ENCODE measurements around the gene TACC3.
"Not testable (repeated sequence)": the region's sequence is repeated elsewhere in the genome, so short reads cannot be mapped to it uniquely, and the experiment has no call there.

TACC3 gene

DNA sequence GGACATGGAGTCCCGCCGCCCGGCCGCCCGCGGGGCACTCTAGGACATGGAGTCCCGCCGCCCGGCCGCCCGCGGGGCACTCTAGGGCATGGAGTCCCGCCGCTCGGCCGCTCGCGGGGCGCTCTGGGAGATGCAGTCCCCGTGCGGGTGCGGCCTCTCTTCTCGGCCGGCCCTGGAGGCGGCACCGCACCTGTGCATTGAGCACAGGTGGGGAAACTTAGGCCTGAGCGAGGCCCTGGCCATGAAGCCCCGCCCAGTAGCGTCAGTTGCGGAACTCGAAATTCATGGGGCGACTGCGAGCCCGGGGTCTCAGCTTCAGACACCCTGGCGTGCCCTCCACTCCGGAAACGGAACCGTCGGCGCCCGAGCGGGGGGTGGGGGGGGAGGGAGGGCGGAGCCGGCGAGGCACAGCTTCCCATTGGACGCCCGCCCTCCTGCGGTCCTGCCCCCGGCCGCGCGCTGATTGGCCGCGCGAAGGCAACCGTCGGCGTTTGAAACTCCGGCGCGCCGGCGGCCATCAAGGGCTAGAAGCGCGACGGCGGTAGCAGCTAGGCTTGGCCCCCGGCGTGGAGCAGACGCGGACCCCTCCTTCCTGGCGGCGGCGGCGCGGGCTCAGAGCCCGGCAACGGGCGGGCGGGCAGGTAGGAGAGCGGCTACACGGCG lies at the start of gene TACC3, which contains the start of gene TMEM129:
TACC3 (plus strand) TSS at position 519 of the 663 bp plus-strand sequence. CDS start 1,901 bp downstream, outside the sequence.
TMEM129 (minus strand) TSS at position 321 of the 663 bp plus-strand sequence. CDS start 486 bp downstream, outside the sequence.
- DNase-seq, result peak; percentile 96

DNA sequence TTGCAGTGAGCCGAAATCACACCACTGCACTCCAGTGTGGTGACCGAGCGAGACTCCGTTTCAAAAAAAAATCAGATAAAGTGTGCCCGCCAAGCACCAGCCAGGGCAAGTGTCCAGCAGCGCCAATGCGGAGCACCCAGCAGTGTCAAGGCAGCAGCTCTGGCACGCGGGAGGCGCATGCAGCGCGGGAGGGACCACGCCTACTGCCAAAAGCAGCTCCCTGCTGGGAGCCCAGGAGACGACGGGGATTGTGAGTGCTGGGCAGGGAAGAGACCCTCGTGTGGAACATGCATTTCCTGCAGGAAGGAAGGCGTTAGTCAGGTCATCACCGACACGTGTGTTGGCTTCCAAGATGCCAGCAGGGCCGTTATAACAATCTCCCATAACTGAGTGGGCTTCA lies 47.6 kb upstream of the TACC3 start:
- no peak for DNase-seq

DNA sequence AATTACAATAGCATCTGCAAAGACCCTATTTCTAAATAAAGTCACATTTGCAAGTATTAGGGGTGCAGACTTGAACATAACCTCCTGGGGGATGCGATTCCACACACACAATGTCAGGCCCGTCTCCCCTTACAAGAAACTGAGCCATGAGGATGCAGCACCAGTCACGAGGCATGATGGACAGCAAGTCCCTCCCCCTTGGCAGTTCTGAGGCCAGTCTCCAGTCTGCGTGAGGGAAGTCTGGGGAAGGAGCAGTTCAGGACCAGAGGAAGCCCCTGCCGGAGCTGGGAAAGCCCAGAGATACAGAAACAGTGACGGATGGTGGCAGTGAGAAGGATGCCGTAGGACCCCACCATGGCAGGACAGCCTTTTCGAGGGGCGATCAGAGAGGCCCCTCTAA lies 46.6 kb upstream of the TACC3 start:
- DNase-seq, result no peak

DNA sequence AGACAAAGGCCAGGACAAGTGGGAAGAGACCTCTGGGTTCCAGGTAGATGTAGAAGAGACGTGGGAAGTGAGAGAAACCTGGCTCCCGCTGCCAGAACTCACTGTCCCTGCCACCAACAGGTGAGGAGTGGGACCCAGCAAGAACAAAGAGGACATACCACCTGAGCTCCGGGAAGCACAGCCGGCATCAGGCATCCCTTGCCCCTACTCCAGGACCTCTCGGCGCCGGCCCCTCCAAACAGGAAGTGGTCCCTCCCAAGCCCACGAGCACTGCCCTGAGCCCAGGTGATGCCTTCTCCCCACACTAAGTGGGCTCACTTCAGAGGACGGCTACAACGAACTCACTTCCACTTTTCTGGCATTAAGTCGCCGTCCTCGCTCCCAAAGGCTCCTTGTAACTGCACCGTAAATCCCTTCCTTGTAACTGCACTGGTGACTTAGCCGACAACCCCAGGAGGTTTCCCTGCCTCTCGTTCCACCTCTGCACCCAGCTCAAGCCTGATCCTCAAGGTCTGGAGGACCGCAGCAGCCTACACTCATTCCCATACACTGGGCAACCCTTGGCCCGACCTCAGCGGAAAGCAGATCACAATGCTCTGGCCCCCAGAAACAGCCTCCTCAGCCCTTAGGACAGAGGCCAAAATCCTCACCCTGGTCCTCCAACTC lies 46.1 kb upstream of the TACC3 start:
- DNase-seq, result no peak

DNA sequence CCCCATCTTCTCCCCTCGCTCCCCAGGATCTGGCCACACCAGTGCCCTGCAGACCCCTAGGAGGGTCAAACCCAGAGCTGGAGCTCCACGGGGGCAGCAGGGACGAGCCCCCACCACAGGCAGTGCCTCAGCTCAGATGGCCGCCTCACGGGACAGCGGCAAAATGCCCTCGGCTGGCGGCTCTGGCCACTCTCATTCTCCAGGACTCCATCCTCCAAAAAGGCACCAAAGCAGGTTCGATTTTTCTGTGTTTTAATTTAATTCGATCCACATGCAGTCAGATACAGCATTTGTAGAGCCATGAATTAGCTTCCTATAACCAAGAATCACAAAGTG lies 45.6 kb upstream of the TACC3 start:
- DNase-seq, result no peak

DNA sequence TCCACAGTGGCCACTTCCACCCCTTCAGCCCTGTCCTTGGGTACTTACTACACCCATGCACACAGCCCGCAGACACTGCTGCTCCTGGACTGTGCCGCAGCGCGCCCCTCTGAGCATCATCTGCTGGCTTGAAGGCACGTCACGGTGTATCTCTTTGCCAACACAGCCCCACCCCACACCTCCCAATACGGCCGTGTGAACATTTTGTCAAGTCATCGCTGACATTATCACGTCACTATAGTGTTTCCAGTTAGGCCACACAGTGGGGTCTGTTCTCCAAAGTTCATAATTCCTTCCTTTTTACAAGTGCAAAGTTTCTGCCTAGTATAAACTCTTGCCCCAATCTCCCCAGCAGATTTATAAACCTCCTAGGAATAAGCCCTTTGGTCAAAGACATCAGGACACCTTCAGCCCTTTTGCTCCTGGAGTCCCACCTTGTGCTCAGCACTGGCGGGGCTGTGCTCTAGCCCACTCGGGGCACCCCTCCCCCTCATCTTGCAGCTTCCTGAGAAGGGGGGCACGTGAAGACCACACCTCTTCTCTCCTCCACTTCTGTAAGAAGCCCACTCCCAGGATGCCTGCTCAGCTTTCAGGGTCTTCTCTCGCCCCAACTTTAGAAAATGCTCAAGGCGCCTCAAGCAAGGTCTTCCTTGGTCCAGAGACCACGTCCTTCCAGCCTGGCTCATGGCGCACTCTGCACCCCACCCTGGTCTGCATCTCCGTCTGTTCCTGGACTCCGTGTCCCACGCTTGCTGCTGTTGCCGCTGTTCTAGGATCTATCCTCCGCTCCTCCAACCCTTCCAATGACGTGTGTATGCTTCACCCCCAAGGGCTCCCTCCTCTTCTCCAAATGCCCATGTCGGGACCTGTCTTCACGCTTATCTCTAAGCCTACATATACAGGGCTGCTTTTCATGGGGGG lies 44.5 kb upstream of the TACC3 start:
- no peak for DNase-seq

DNA sequence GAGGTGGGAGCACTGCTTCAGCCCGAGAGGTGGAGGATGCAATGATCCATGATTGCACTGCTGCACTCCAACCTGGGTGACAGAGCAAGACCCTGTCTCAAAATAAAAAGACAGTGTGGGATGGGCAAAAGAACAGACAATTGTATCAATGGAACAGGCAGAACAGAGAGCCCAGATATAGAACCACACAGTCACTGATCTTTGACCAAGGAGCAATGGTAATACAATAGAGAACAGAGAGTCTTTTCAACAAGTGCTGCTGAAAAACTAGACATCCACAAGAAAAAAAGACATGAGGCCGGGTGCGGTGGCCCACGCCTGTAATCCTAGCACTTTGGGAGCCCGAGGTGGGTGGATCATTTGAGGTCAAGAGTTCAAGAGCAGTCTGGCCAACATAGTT lies 43.1 kb upstream of the TACC3 start:
- no peak for DNase-seq

DNA sequence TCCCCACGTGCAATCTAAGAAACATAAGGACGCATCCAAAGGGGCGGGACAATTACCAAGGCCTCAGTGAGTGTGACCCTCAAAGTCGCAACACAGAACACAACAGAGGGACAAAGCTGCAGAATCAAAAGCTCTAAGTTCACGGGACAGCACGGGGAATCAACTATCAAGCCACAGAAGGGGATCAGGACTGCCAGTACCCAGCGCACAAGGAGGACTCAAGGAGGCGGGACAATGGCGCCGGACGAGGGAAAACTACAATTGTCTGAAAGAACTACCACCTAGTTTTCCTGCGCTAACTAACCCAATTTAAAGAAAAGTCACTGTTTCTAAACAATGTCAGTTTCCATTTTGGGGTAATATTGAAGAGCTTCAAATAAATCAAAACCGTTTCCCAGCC lies 38.5 kb upstream of the TACC3 start:
- no peak for DNase-seq

DNA sequence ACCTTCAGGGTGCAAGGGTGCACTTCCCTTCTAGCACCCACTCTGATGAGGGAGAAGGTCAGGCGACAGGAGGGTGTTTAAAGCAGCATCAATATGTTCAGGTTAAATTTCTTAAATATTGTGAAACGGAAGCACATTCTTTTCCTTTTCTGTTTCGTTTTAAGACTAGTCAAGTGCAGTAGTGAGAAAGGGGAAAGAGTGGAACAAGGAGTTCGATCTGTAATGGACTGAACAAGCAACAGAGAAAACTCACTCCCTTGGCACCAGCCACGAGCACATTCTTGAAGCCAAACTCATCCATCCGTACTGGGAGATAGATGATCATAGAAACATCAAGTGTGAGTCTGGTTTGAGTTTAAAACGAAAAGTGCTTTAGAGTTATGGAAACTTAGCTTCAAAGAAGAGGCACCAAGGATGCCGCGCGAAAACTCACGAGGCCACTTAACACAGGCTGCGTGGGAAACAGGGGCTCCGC lies 38.0 kb upstream of the TACC3 start:
- DNase-seq, result no peak

DNA sequence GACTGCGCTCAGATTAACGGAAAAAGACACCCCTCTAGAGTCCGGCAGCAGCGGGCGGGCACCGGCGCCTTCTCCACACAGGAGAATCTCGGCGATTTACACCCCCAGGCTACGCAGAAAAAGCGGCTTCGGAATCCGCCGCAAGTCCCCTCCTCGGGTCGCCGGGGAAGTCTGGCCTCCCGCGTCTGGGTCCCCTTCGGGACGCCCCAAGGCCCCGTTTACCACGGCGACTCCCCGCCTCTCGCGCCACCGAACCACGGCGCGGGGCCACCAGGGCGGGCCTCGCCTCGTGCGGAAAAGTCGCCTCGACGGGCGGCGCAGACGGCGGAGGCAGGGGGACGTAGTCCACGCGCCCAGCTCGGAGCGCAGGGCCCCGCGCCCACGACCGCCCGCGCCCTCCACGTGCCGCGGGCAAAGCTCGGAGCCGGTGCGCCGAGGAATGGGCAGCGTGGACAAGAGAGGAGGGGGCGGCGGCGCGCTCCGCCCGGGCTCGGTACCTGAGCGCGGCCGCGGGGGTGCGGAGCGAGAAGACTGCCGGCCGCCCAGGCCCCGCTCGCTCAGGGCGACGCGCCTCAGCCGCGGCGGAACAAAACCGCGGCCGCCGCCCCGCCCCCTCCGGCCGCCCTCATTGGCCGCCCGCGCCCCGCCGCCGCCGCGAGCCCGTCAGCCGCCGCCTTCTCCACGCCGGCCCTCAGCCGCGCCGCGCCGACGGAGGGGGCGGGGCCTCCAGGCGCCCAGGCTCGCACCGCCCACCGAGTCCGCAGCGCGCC lies 37.4 kb upstream of the TACC3 start, which contains the start of gene FAM53A:
FAM53A (minus strand) TSS at position 578 of the 770 bp plus-strand sequence. CDS start 15,572 bp downstream, outside the sequence.
- DNase-seq, result peak; percentile 96

DNA sequence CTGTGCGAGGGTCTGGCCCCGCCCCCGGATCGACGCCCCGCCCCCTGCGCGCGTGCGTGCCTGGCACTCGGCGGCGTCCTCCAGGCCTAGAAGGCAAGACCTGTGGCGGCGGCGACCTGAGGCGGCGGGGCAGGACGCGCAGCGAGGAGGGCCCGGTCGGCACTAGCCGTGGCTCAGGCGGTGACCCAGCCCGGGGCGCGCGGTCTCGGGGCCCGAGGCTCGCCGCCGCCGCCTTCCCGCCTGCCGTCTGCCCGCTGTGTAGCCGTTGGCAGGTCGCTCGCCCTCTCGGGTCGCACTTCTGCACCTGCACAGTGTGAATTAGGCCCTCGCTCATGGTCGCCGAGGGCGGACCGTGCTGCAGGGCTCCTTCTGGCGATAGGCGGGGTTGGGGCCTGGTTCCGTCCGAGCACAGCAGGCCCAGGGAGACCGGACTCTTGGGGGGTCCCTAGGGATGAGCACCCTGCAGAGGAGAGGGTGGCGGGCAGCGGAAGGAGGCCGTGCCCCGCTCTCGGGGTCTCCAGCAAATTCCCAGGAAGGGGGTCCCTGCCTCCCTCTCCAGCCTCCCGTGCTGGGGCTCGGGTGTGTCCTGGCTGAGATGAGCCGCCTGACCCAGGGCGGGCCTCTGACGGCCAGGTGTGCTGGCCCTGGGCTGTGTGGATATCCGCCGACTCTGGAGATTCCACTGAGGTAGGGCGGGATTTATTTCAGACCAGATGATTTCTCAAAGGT lies 36.7 kb upstream of the TACC3 start:
- DNase-seq, result no peak

DNA sequence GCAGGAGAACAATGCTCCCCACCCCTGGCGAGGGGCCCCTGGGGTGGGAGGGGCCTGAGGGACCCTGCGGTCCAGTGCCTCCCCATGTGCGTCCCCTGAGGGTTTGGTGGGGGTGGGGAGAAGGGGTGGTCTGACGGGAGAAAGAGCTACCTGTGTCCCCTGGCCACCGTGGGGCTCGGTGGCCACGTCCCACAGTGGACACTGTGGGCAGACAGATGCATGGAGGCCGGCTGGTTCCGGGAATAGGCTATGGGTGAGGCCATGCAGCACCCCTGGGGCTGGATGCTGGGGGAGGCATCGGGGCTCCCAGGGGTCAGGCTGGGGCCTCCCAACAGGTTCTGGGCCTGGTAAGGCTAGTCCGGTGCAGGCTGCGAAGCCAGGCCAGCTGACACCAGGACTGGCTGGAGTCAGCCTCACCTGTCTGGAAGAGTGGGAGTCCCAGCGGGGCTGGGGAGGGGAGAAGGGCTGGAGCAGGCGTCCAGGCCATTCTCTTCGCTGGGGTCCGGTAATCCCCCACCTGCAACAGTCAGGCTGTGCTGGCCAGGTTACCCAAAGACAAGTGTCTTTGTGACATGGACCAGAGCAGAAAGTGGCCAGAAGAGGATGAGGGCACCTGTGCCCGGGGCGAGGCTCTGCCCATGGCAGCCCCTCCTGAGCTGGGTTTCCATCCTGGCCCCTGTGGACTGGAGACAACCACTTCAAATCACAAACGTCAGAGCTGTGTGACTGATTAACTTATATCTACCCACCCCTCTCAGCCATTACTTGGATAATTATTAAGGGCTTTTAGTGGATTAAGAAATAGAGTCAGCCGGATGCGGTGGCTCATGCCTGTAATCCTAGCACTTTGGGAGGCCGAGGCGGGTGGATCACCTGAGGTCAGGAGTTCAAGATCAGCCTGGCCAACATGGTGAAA lies 35.8 kb upstream of the TACC3 start:
- DNase-seq, result no peak

DNA sequence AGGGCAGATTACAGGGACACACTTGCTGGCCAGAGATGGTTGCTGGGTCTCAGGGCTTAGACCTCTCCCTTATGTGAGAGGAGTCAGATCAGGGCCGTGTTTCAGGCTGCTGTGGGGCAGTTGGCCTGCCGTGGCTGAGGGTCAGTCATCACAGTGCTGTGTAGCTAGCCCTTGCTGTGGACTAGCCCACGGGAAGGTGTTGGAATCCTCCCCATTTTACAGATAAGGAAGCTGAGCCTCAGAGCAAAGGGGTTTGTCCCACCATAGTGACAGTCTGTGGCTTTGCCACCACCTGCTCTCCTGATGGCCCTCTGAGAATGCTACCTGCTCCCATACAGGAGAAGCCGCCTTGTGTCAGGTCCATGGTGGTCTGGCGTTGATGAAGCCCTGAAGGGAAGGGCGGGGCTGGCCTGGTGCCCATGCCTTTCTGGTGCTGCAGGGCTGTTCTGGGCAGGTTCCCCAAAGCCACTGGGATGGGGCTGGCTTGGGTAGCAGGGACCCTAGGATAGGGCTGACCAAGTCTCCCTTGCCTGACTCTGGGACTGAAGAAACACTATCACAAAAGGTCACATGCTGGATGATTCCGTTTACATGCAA lies 34.8 kb upstream of the TACC3 start:
- DNase-seq, result no peak

DNA sequence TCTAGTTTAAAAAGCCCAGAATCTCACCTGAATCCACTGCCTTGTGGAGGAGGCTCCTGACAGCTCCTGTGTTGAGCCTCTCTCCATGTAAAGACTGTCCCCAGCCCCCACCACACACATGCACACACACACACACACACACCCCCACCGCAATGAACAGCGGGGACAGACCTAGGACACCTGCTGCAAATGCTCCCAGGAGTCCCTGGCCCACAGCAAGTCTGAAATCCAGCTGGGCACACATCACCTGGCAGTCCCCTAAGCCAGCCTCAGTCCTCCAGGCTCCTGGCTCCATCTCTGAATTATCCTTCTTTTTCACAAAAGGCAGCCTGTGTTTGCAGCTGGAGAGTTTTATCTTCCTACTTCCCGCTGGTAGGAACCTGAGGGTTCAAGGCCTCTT lies 30.6 kb upstream of the TACC3 start:
- DNase-seq, result no peak

DNA sequence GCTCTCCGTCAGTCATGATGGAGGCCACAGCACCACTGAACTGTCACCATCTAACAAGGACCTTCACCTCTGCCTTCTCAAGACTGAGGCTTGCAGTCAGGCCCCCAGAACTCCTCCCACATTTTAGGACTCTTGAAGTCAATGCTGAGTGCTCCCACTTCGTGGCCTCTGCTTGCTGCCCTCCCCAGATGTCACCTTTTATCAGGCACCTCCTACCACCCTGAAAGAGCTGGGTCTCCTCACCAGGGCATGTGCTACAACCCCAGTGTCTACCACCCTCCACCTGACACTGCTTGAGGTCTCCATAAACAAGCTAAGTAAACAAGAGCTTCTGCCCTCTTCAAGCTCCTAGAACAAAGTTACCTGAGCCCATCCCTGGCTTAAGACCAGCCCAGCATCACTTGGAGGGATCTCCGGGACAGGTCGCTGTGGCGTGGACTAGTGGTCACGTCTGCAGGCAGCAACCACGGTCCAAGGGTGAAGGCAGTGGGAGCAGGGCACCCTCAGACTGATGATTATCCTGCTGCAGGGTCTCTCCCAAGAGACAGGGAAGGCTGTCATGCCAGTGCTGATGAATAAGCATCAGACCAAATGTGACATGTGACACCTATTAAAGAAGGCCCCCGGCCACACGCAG lies 29.5 kb upstream of the TACC3 start:
- DNase-seq, result no peak

DNA sequence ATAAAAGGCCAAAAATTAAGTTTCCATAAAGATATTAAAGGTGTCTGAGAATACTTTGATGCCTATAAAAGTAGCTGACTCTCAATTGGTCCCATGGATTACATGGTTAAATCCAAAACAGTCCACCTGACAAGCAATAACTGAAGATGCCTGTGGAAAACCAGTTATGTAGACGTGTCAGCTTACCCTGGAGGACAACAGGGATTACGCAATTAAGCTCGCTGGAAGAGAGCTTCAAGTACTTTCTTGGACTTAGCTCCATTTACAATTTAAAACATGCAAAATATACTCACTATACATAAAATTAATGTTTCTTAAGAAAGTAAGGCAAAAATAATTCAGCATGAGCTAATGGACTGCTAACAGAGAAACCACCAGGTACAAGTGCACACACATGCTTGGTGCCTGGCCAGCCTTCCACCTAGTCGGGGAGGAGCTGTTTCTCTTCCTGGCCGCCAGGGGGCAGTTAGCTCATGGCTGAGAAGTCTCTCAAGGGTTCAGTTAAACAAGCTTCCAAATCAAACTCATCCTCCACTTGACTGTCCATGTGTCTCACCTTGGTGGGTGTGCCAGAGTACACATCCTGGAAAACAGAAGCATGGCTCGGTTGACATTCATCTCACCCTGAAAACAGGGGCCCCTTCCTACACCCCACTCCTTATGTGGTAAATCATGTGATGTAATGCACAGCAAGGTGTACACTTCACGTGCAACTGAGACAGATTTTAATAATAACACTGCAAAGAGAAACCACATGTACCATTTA lies 28.0 kb upstream of the TACC3 start:
- peak; percentile 80 for DNase-seq

DNA sequence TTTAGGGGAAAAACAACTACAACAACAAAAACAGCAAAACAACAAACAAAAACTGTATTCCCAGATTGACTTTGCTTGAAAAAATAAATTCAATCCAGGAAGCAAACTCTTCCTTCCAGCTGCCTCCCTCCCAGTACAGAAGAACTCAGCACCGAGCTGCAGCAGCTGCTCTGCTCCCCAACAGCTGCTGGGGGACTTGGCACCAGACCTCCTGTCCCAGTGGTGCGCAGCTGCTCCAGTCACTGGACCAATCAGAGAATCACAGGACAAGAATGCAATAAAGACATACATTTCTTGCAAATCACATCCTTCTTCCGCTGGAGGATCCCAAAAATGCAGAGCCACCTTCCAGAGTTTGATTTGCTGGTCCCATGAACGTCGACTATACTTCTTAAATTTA lies 25.4 kb upstream of the TACC3 start:
- no peak for DNase-seq

DNA sequence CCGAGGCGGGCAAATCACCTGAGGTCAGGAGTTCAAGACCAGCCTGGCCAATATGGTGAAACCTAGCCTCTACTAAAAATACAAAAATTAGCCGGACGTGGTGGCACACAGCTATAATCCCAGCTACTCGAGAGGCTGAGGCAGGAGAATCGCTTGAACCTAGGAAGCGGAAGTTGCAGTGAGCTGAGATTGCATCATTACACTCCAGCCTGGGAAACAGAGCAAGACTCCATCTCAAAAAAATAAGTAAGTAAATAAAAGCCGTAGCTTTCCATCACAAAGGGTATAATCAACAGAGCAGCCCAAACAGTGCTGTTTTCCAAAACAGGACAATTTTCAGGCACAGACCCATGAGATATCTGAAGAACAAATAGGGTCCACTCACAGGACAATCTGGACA lies 19.6 kb upstream of the TACC3 start:
- DNase-seq, result not testable (repeated sequence)

DNA sequence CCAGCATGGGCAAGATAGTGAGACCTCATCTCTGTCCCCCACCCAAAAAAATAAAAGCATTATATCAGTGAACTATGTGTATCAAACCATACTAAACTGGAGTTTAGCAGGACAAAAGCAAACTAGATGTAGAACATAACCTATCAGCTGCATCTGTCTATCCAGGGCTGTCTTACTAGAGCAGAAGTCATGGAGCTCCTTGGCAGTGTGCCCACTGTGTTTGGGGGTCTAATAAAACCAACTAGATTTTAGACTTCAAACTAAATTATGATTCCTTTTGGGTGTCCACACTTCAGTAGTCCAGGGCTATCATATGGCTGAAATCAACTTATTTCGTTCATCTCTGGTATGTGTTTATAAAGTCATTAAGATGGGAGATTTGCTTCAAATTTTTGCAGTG lies 17.5 kb upstream of the TACC3 start:
- no peak for DNase-seq
